Measurements from ENCODE around the gene AHNAK2. TPM values are rescaled to one million over a fixed set of nuclear protein-coding genes. Genes with fewer than 3 reads are reported as not detected.
A peak's percentile ranks its signal among the peaks of the same experiment; 100 is the strongest.

Gene AHNAK2
- total RNA-seq, 1 donor from 2014 or later: 1.1 TPM

- TF ChIP-seq CTCF (IDR thresholded peaks at IDR 0.05; ENCODE audit: unreplicated experiment): no peak
- peaks cover 2% of the 10 kb centered on the region for H3K4me1 Mint-ChIP-seq (ENCODE audit: low read depth)
- no peak overlapping the region for H3K4me3 Mint-ChIP-seq (ENCODE audit: low read depth)
- no peak for DNase-seq (ENCODE audit: low spot score, unreplicated experiment)
- H3K27ac Mint-ChIP-seq: no peak overlapping the region
- no peaks in the 10 kb centered on the region for H3K36me3 Mint-ChIP-seq (ENCODE audit: insufficient read depth)
- no peaks in the 10 kb centered on the region for H3K9me3 Mint-ChIP-seq (ENCODE audit: low read depth)
- peaks cover 17% of the 10 kb centered on the region for H3K27me3 Mint-ChIP-seq
These were observed 80.6 kb downstream of the AHNAK2 start for GRCh38 chr14:104897330-104898194.

GRCh38 chr14:104895786-104896661, 82.2 kb downstream of the AHNAK2 start:
- H3K36me3 Mint-ChIP-seq (ENCODE audit: insufficient read depth): no peaks in the 10 kb centered on the region
- no peak for TF ChIP-seq CTCF (IDR thresholded peaks at IDR 0.05; ENCODE audit: unreplicated experiment)
- H3K27ac Mint-ChIP-seq: peak overlapping the region; percentile 41

GRCh38 chr14:104895207-104895785, 82.9 kb downstream of the AHNAK2 start:
- Mint-ChIP-seq H3K4me3 (ENCODE audit: low read depth) (no peak overlapping the region), H3K9me3 (ENCODE audit: low read depth) (no peaks in the 10 kb centered on the region), H3K27me3 (peaks cover 8% of the 10 kb centered on the region), H3K4me1 (ENCODE audit: low read depth) (peaks cover 2% of the 10 kb centered on the region), H3K27ac (no peak overlapping the region), H3K36me3 (ENCODE audit: insufficient read depth) (no peaks in the 10 kb centered on the region)
- no peak for DNase-seq (ENCODE audit: low spot score, unreplicated experiment)
- no peak for TF ChIP-seq CTCF (IDR thresholded peaks at IDR 0.05; ENCODE audit: unreplicated experiment)

More at GRCh38 chr14:104895786-104896661, 82.2 kb downstream of the AHNAK2 start:
- H3K4me3 Mint-ChIP-seq (ENCODE audit: low read depth): no peak overlapping the region
- peaks cover 12% of the 10 kb centered on the region for H3K27me3 Mint-ChIP-seq
- peaks cover 2% of the 10 kb centered on the region for H3K4me1 Mint-ChIP-seq (ENCODE audit: low read depth)
- no peak for DNase-seq (ENCODE audit: low spot score, unreplicated experiment)
- H3K9me3 Mint-ChIP-seq (ENCODE audit: low read depth): no peaks in the 10 kb centered on the region

GRCh38 chr14:104894331-104895206, 83.6 kb downstream of the AHNAK2 start:
- TF ChIP-seq CTCF (IDR thresholded peaks at IDR 0.05; ENCODE audit: unreplicated experiment): no peak
- Mint-ChIP-seq H3K27me3 (peaks cover under 1% of the 10 kb centered on the region), H3K36me3 (ENCODE audit: insufficient read depth) (peaks cover 1% of the 10 kb centered on the region), H3K27ac (no peak overlapping the region), H3K4me1 (ENCODE audit: low read depth) (peaks cover 2% of the 10 kb centered on the region), H3K9me3 (ENCODE audit: low read depth) (no peaks in the 10 kb centered on the region), H3K4me3 (ENCODE audit: low read depth) (no peak overlapping the region)
- no peak for DNase-seq (ENCODE audit: low spot score, unreplicated experiment)

All from progenitor cell of endocrine pancreas (in vitro differentiated cells).